Measurements from ENCODE around the gene APOLD1. TPM values are rescaled to one million over a fixed set of nuclear protein-coding genes. Genes with fewer than 3 reads are reported as not detected.
"Not testable (repeated sequence)": the region's sequence is repeated elsewhere in the genome, so short reads cannot be mapped to it uniquely, and the experiment has no call there.

APOLD1 gene
- total RNA-seq, 1 donor from 2014 or later: 5.2 TPM

- Mint-ChIP-seq H3K27ac (ENCODE audit: unreplicated experiment) (no peak overlapping the region), H3K36me3 (ENCODE audit: low read depth, unreplicated experiment) (peaks cover 4% of the 10 kb centered on the region)
- TF ChIP-seq CTCF (IDR thresholded peaks at IDR 0.05; ENCODE audit: unreplicated experiment): no peak
These were observed 52.3 kb downstream of the APOLD1 start for GRCh38 chr12:12837813-12838153.

GRCh38 chr12:12839003-12839395 is 53.5 kb downstream of the APOLD1 start:
- no peak for TF ChIP-seq CTCF (IDR thresholded peaks at IDR 0.05; ENCODE audit: unreplicated experiment)
- Mint-ChIP-seq H3K36me3 (ENCODE audit: low read depth, unreplicated experiment) (peaks cover 3% of the 10 kb centered on the region), H3K4me1 (ENCODE audit: unreplicated experiment) (no peaks in the 10 kb centered on the region), H3K9me3 (ENCODE audit: unreplicated experiment) (no peaks in the 10 kb centered on the region), H3K4me3 (ENCODE audit: unreplicated experiment) (no peak overlapping the region), H3K27ac (ENCODE audit: unreplicated experiment) (no peak overlapping the region), H3K27me3 (ENCODE audit: unreplicated experiment) (peaks cover 1% of the 10 kb centered on the region)
- no peak for DNase-seq (ENCODE audit: low spot score)

More at GRCh38 chr12:12837813-12838153, 52.3 kb downstream of the APOLD1 start:
- no peaks in the 10 kb centered on the region for H3K9me3 Mint-ChIP-seq (ENCODE audit: unreplicated experiment)
- DNase-seq (ENCODE audit: low spot score): no peak
- H3K27me3 Mint-ChIP-seq (ENCODE audit: unreplicated experiment): peaks cover 1% of the 10 kb centered on the region
- H3K4me3 Mint-ChIP-seq (ENCODE audit: unreplicated experiment): no peak overlapping the region
- H3K4me1 Mint-ChIP-seq (ENCODE audit: unreplicated experiment): no peaks in the 10 kb centered on the region

GRCh38 chr12:12839439-12839838 is 54.0 kb downstream of the APOLD1 start:
- not testable (repeated sequence) for H3K27me3 Mint-ChIP-seq (ENCODE audit: unreplicated experiment); H3K4me1 Mint-ChIP-seq (ENCODE audit: unreplicated experiment); H3K36me3 Mint-ChIP-seq (ENCODE audit: low read depth, unreplicated experiment); H3K27ac Mint-ChIP-seq (ENCODE audit: unreplicated experiment); H3K4me3 Mint-ChIP-seq (ENCODE audit: unreplicated experiment); H3K9me3 Mint-ChIP-seq (ENCODE audit: unreplicated experiment); DNase-seq (ENCODE audit: low spot score)

- H3K27me3 Mint-ChIP-seq (ENCODE audit: unreplicated experiment): peaks cover 1% of the 10 kb centered on the region
- DNase-seq (ENCODE audit: low spot score): no peak
- no peak overlapping the region for H3K27ac Mint-ChIP-seq (ENCODE audit: unreplicated experiment)
- no peaks in the 10 kb centered on the region for H3K9me3 Mint-ChIP-seq (ENCODE audit: unreplicated experiment)
- no peak overlapping the region for H3K4me3 Mint-ChIP-seq (ENCODE audit: unreplicated experiment)
- H3K36me3 Mint-ChIP-seq (ENCODE audit: low read depth, unreplicated experiment): peaks cover 3% of the 10 kb centered on the region
- H3K4me1 Mint-ChIP-seq (ENCODE audit: unreplicated experiment): no peaks in the 10 kb centered on the region
- TF ChIP-seq CTCF (IDR thresholded peaks at IDR 0.05; ENCODE audit: unreplicated experiment): no peak
These were observed 54.6 kb downstream of the APOLD1 start for GRCh38 chr12:12839873-12840579.

GRCh38 chr12:12840580-12840899 is 55.1 kb downstream of the APOLD1 start:
- H3K36me3 Mint-ChIP-seq (ENCODE audit: low read depth, unreplicated experiment): peaks cover 3% of the 10 kb centered on the region
- H3K4me3 Mint-ChIP-seq (ENCODE audit: unreplicated experiment): no peak overlapping the region
- DNase-seq (ENCODE audit: low spot score): no peak
- H3K9me3 Mint-ChIP-seq (ENCODE audit: unreplicated experiment): no peaks in the 10 kb centered on the region
- TF ChIP-seq CTCF (IDR thresholded peaks at IDR 0.05; ENCODE audit: unreplicated experiment): no peak
- H3K4me1 Mint-ChIP-seq (ENCODE audit: unreplicated experiment): no peaks in the 10 kb centered on the region
- peaks cover 1% of the 10 kb centered on the region for H3K27me3 Mint-ChIP-seq (ENCODE audit: unreplicated experiment)
- H3K27ac Mint-ChIP-seq (ENCODE audit: unreplicated experiment): no peak overlapping the region

Small RNA genes within 50 kb of the gene (microRNA-seq; reads per million reads assigned to microRNA genes)
- gene MIR613 (ENCODE audit: unreplicated experiment): not detected

Other genes starting within 250 kb of the APOLD1 start
- 12.9 TPM for gene DUSP16, start 222.8 kb upstream of the APOLD1 start, total RNA-seq (ENCODE audit: unreplicated experiment)
- gene CREBL2, start 173.8 kb upstream of the APOLD1 start, total RNA-seq (ENCODE audit: unreplicated experiment): 26.9 TPM
- 4.0 TPM for gene GPR19, start 89.5 kb upstream of the APOLD1 start, total RNA-seq (ENCODE audit: unreplicated experiment)
- gene CDKN1B, start 68.3 kb upstream of the APOLD1 start, total RNA-seq (ENCODE audit: unreplicated experiment): 34.6 TPM
- gene DDX47, start 27.7 kb downstream of the APOLD1 start, total RNA-seq (ENCODE audit: unreplicated experiment): 45.1 TPM
- 3.4 TPM for gene GPRC5A, start 105.9 kb downstream of the APOLD1 start, total RNA-seq (ENCODE audit: unreplicated experiment)
- not detected for gene GPRC5D, start 166.5 kb downstream of the APOLD1 start, total RNA-seq (ENCODE audit: unreplicated experiment)
- 83.3 TPM for gene HEBP1, start 214.6 kb downstream of the APOLD1 start, total RNA-seq (ENCODE audit: unreplicated experiment)

Data from endothelial cell (in vitro differentiated cells).